ENCODE data around the gene ZNF502.

DNA sequence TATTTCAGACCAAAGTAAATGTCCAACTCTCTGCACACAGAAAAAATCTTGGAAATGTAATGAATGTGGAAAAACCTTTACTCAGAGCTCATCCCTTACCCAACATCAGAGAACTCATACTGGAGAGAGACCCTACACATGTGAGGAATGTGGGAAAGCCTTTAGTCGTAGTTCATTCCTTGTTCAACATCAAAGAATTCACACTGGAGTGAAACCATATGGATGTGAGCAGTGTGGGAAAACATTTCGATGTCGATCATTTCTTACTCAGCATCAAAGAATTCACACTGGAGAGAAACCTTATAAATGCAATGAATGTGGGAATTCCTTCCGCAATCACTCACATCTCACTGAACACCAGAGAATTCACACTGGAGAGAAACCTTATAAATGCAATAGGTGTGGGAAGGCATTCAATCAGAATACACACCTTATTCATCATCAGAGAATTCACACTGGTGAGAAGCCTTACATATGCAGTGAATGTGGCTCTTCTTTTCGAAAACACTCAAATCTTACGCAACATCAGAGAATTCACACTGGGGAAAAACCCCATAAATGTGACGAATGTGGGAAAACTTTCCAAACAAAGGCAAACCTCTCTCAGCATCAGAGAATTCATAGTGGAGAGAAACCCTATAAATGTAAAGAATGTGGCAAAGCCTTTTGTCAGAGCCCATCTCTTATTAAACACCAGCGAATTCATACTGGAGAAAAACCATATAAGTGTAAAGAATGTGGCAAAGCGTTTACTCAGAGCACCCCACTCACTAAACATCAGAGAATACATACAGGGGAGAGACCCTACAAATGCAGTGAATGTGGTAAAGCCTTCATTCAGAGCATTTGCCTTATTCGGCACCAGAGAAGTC lies 9.0 kb downstream of the ZNF502 start:
- TF ChIP-seq, protein P1, sequence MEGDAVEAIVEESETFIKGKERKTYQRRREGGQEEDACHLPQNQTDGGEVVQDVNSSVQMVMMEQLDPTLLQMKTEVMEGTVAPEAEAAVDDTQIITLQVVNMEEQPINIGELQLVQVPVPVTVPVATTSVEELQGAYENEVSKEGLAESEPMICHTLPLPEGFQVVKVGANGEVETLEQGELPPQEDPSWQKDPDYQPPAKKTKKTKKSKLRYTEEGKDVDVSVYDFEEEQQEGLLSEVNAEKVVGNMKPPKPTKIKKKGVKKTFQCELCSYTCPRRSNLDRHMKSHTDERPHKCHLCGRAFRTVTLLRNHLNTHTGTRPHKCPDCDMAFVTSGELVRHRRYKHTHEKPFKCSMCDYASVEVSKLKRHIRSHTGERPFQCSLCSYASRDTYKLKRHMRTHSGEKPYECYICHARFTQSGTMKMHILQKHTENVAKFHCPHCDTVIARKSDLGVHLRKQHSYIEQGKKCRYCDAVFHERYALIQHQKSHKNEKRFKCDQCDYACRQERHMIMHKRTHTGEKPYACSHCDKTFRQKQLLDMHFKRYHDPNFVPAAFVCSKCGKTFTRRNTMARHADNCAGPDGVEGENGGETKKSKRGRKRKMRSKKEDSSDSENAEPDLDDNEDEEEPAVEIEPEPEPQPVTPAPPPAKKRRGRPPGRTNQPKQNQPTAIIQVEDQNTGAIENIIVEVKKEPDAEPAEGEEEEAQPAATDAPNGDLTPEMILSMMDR (IDR thresholded peaks at IDR 0.05; ENCODE audit: low read depth, low read length) = no peak
- TF ChIP-seq, protein P2, sequence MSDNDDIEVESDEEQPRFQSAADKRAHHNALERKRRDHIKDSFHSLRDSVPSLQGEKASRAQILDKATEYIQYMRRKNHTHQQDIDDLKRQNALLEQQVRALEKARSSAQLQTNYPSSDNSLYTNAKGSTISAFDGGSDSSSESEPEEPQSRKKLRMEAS (IDR thresholded peaks at IDR 0.05; ENCODE audit: low read depth, low read length) = no peak
- no peak for TF ChIP-seq POLR2A (IDR thresholded peaks at IDR 0.05; ENCODE audit: extremely low read depth, insufficient read length)
- no peak for TF ChIP-seq MYC (IDR thresholded peaks at IDR 0.05; ENCODE audit: low read depth, low read length)
